CD8-positive, alpha-beta memory T cell (primary cell): Measurements from ENCODE around the gene GAS2L2. TPM values are rescaled to one million over a fixed set of nuclear protein-coding genes. Genes with fewer than 3 reads are reported as not detected.
A peak's percentile ranks its signal among the peaks of the same experiment; 100 is the strongest.

Experiments
- CTCF ChIA-PET: fragments of 350-600 bp; sonication (Branson Sonifier 250); formaldehyde crosslinking; loops from one replicate; lab custom pipeline; 2021; ENCODE audit warnings: antibody characterized with exemption; lab: Charles Lee
- POLR2A ChIA-PET: fragments of 350-600 bp; sonication (Branson Sonifier 250); formaldehyde crosslinking; loops from one replicate; lab custom pipeline; 2021; ENCODE audit warnings: antibody characterized with exemption; lab: Charles Lee
- DNase-seq, 5 donors: peaks; one replicate each; pipeline versions ENCODE4 v3.0.0 to v3.0.0-alpha.2; 2020 to 2022; ENCODE audit warnings: mixed read lengths in 1 of 5
- H3K27ac ChIP-seq: one replicate; pipeline ENCODE4 v1.7.0; 2013; ENCODE audit warnings: low read depth, mild to moderate bottlenecking, low read length, moderate library complexity
- H3K27me3 ChIP-seq: 2 replicates; pipeline ENCODE4 v1.7.0; 2013; ENCODE audit warnings: low read length, mild to moderate bottlenecking; ENCODE audit not compliant: insufficient read depth, poor library complexity, severe bottlenecking
- H3K36me3 ChIP-seq: 2 replicates; pipeline ENCODE4 v1.7.0; 2013; ENCODE audit warnings: mild to moderate bottlenecking, low read length, moderate library complexity; ENCODE audit not compliant: insufficient read depth
- H3K4me1 ChIP-seq: 2 replicates; pipeline ENCODE4 v1.7.0; 2013; ENCODE audit warnings: mild to moderate bottlenecking, low read length, moderate library complexity; ENCODE audit not compliant: insufficient read depth
- H3K4me3 ChIP-seq: 2 replicates; pipeline ENCODE4 v1.7.0; 2013; ENCODE audit warnings: mild to moderate bottlenecking, low read length
- H3K9me3 ChIP-seq: 2 replicates; pipeline ENCODE4 v1.7.0; 2013; ENCODE audit warnings: mild to moderate bottlenecking, low read length
- H3K27ac Mint-ChIP-seq, 8 donors: one replicate each; pipeline ENCODE4 v1.8.0; 2020 to 2021; ENCODE audit warnings: mixed read lengths in 8 of 8, mild to moderate bottlenecking in 6 of 8, inconsistent platforms in 3 of 8, moderate library complexity in 3 of 8
- H3K27me3 Mint-ChIP-seq, 2 donors: one replicate each; pipeline ENCODE4 v1.8.0; 2020 to 2021; ENCODE audit warnings: mixed read lengths in 2 of 2, mild to moderate bottlenecking in 1 of 2, moderate library complexity in 1 of 2
- H3K36me3 Mint-ChIP-seq, 3 donors: one replicate each; pipeline ENCODE4 v1.8.0; 2020 to 2021; ENCODE audit warnings: mixed read lengths in 3 of 3, inconsistent platforms in 1 of 3, mild to moderate bottlenecking in 1 of 3
- H3K4me1 Mint-ChIP-seq, 3 donors: one replicate each; pipeline ENCODE4 v1.8.0; 2020 to 2021; ENCODE audit warnings: mixed read lengths in 3 of 3, inconsistent platforms in 1 of 3, mild to moderate bottlenecking in 1 of 3
- H3K4me3 Mint-ChIP-seq, 7 donors: one replicate each; pipeline ENCODE4 v1.8.0; 2020 to 2021; ENCODE audit warnings: mixed read lengths in 7 of 7, mild to moderate bottlenecking in 6 of 7, moderate library complexity in 4 of 7, inconsistent platforms in 2 of 7
- H3K9me3 Mint-ChIP-seq, 5 donors: one replicate each; pipeline ENCODE4 v1.8.0; 2020 to 2022; ENCODE audit warnings: mixed read lengths in 5 of 5, mild to moderate bottlenecking in 3 of 5, moderate library complexity in 2 of 5, inconsistent platforms in 1 of 5
- polyA plus RNA-seq: library from polyadenylated mRNA; unstranded; fragments of 300-500 nt; fragmentation: Illumina TruSeq; gene quantifications from one replicate; pipeline ENCODE4 v1.2.3, GENCODE V29; 2021
- total RNA-seq, 2 experiments: library from RNA; stranded (reverse); gene quantifications; one replicate each; pipeline ENCODE4 v1.2.3, GENCODE V29; 2021

The GAS2L2 gene
- total and polyA plus RNA-seq, 3 experiments from 2014 or later: 0.07 TPM; not detected in 2

GRCh38 chr17:35723735-35724134, 29.3 kb downstream of the GAS2L2 start:
- Histone ChIP-seq H3K36me3 (peaks cover 27% of the 10 kb centered on the region), H3K27ac (no peak overlapping the region), H3K4me1 (no peaks in the 10 kb centered on the region), H3K9me3 (no peaks in the 10 kb centered on the region), H3K27me3 (no peaks in the 10 kb centered on the region), H3K4me3 (no peak overlapping the region)
- H3K27ac Mint-ChIP-seq: peak overlapping the region in 1 of 8 donors; percentile 51
- no peaks in the 10 kb centered on the region for H3K4me1 Mint-ChIP-seq
- no peak for DNase-seq
- H3K27me3 Mint-ChIP-seq: no peaks in the 10 kb centered on the region
- POLR2A ChIA-PET: no interaction called here
- H3K36me3 Mint-ChIP-seq: peaks cover 25 to 89% (median 32%) of the 10 kb centered on the region in 3 donors
- peaks cover 0 to 1% (median 0%) of the 10 kb centered on the region in 5 donors for H3K9me3 Mint-ChIP-seq
- CTCF ChIA-PET: no interaction called here
- H3K4me3 Mint-ChIP-seq: no peak overlapping the region

- H3K27ac Mint-ChIP-seq: no peak overlapping the region
- POLR2A ChIA-PET: no interaction called here
- CTCF ChIA-PET: no interaction called here
- peaks cover 7 to 36% (median 24%) of the 10 kb centered on the region in 3 donors for H3K36me3 Mint-ChIP-seq
- H3K4me1 Mint-ChIP-seq: no peaks in the 10 kb centered on the region
- Histone ChIP-seq H3K9me3 (no peaks in the 10 kb centered on the region), H3K36me3 (peaks cover 12% of the 10 kb centered on the region), H3K4me1 (peaks cover 14% of the 10 kb centered on the region), H3K27me3 (no peaks in the 10 kb centered on the region), H3K27ac (no peak overlapping the region), H3K4me3 (no peak overlapping the region)
- no peaks in the 10 kb centered on the region for H3K27me3 Mint-ChIP-seq
- no peak for DNase-seq
- no peaks in the 10 kb centered on the region for H3K9me3 Mint-ChIP-seq
- H3K4me3 Mint-ChIP-seq: no peak overlapping the region
Measured at GRCh38 chr17:35717475-35717874, 35.6 kb downstream of the GAS2L2 start.

- no peak overlapping the region for H3K27ac ChIP-seq
- no peaks in the 10 kb centered on the region for H3K9me3 ChIP-seq
- H3K36me3 Mint-ChIP-seq: peaks cover 7 to 33% (median 23%) of the 10 kb centered on the region in 3 donors
- no peaks in the 10 kb centered on the region for H3K9me3 Mint-ChIP-seq
- ChIA-PET POLR2A (no interaction called here), CTCF (interaction anchor here (1.0 kb wide), 1 partner anchor 21 kb away, joined by 3 read pairs; no protein-coding TSS in a partner anchor)
- DNase-seq: no peak
- no peaks in the 10 kb centered on the region for H3K27me3 Mint-ChIP-seq
- H3K36me3 ChIP-seq: peaks cover 12% of the 10 kb centered on the region
- H3K27me3 ChIP-seq: no peaks in the 10 kb centered on the region
- peaks cover 0 to 2% (median under 1%) of the 10 kb centered on the region in 3 donors for H3K4me1 Mint-ChIP-seq
- no peak overlapping the region for H3K4me3 ChIP-seq
- peaks cover 18% of the 10 kb centered on the region for H3K4me1 ChIP-seq
- H3K4me3 Mint-ChIP-seq: no peak overlapping the region
- no peak overlapping the region for H3K27ac Mint-ChIP-seq
Measured at GRCh38 chr17:35716897-35717465, 36.1 kb downstream of the GAS2L2 start.

GRCh38 chr17:35716173-35716572, 36.9 kb downstream of the GAS2L2 start:
- no peak for DNase-seq
- H3K36me3 ChIP-seq: peaks cover 12% of the 10 kb centered on the region
- peaks cover 7 to 34% (median 25%) of the 10 kb centered on the region in 3 donors for H3K36me3 Mint-ChIP-seq
- H3K4me3 Mint-ChIP-seq: no peak overlapping the region
- peaks cover 0 to 4% (median 1%) of the 10 kb centered on the region in 3 donors for H3K4me1 Mint-ChIP-seq
- H3K9me3 Mint-ChIP-seq: no peaks in the 10 kb centered on the region
- no peak overlapping the region for H3K4me3 ChIP-seq
- CTCF ChIA-PET: interaction anchor here (1.0 kb wide), 1 partner anchor 20 kb away, joined by 3 read pairs; no protein-coding TSS in a partner anchor
- no peaks in the 10 kb centered on the region for H3K27me3 ChIP-seq
- POLR2A ChIA-PET: no interaction called here
- no peaks in the 10 kb centered on the region for H3K27me3 Mint-ChIP-seq
- H3K27ac ChIP-seq: no peak overlapping the region
- peaks cover 19% of the 10 kb centered on the region for H3K4me1 ChIP-seq
- H3K27ac Mint-ChIP-seq: no peak overlapping the region
- H3K9me3 ChIP-seq: no peaks in the 10 kb centered on the region

- H3K4me3 ChIP-seq: no peak overlapping the region
- POLR2A ChIA-PET: no interaction called here
- no peaks in the 10 kb centered on the region for H3K27me3 Mint-ChIP-seq
- no peak overlapping the region for H3K27ac ChIP-seq
- peaks cover 20% of the 10 kb centered on the region for H3K36me3 ChIP-seq
- H3K4me1 Mint-ChIP-seq: peaks cover 0 to 7% (median 1%) of the 10 kb centered on the region in 3 donors
- H3K4me1 ChIP-seq: peaks cover 19% of the 10 kb centered on the region
- H3K27ac Mint-ChIP-seq: no peak overlapping the region
- no peaks in the 10 kb centered on the region for H3K9me3 ChIP-seq
- no peak overlapping the region for H3K4me3 Mint-ChIP-seq
- DNase-seq: no peak
- no peaks in the 10 kb centered on the region for H3K27me3 ChIP-seq
- CTCF ChIA-PET: no interaction called here
- peaks cover 7 to 35% (median 28%) of the 10 kb centered on the region in 3 donors for H3K36me3 Mint-ChIP-seq
- no peaks in the 10 kb centered on the region for H3K9me3 Mint-ChIP-seq
Measured at GRCh38 chr17:35715416-35715815, 37.6 kb downstream of the GAS2L2 start.

GRCh38 chr17:35714988-35715387, 38.1 kb downstream of the GAS2L2 start:
- Mint-ChIP-seq H3K9me3 (no peaks in the 10 kb centered on the region), H3K36me3 (peaks cover 5 to 36% (median 28%) of the 10 kb centered on the region in 3 donors), H3K27ac (no peak overlapping the region), H3K27me3 (no peaks in the 10 kb centered on the region), H3K4me1 (peaks cover 0 to 7% (median 1%) of the 10 kb centered on the region in 3 donors), H3K4me3 (no peak overlapping the region)
- no peak overlapping the region for H3K4me3 ChIP-seq
- CTCF ChIA-PET: no interaction called here
- H3K36me3 ChIP-seq: peaks cover 23% of the 10 kb centered on the region
- DNase-seq: no peak
- peaks cover 19% of the 10 kb centered on the region for H3K4me1 ChIP-seq
- no peaks in the 10 kb centered on the region for H3K27me3 ChIP-seq
- H3K27ac ChIP-seq: no peak overlapping the region
- POLR2A ChIA-PET: no interaction called here
- H3K9me3 ChIP-seq: no peaks in the 10 kb centered on the region

- H3K27ac ChIP-seq: no peak overlapping the region
- H3K27me3 ChIP-seq: no peaks in the 10 kb centered on the region
- Mint-ChIP-seq H3K27ac (no peak overlapping the region), H3K4me3 (no peak overlapping the region), H3K4me1 (peaks cover 7 to 14% (median 7%) of the 10 kb centered on the region in 3 donors), H3K9me3 (no peaks in the 10 kb centered on the region), H3K27me3 (no peaks in the 10 kb centered on the region), H3K36me3 (peaks cover 3 to 37% (median 30%) of the 10 kb centered on the region in 3 donors)
- POLR2A ChIA-PET: no interaction called here
- CTCF ChIA-PET: interaction anchor here (1.1 to 1.3 kb wide), 2 partner anchors 50 to 95 kb away, joined by 3 to 4 read pairs; no protein-coding TSS in a partner anchor
- peaks cover 23% of the 10 kb centered on the region for H3K36me3 ChIP-seq
- H3K4me3 ChIP-seq: no peak overlapping the region
- no peak for DNase-seq
- H3K4me1 ChIP-seq: peaks cover 26% of the 10 kb centered on the region
- no peaks in the 10 kb centered on the region for H3K9me3 ChIP-seq
Measured at GRCh38 chr17:35713069-35713728, 39.8 kb downstream of the GAS2L2 start.

- Mint-ChIP-seq H3K36me3 (peaks cover 0 to 50% (median 22%) of the 10 kb centered on the region in 3 donors), H3K9me3 (no peaks in the 10 kb centered on the region), H3K4me1 (peaks cover 13 to 22% (median 19%) of the 10 kb centered on the region in 3 donors), H3K27me3 (no peaks in the 10 kb centered on the region), H3K4me3 (no peak overlapping the region), H3K27ac (peak overlapping the region in 2 of 8 donors; percentile 3 to 14)
- no peaks in the 10 kb centered on the region for H3K27me3 ChIP-seq
- no peak for DNase-seq
- peaks cover 26% of the 10 kb centered on the region for H3K4me1 ChIP-seq
- no peak overlapping the region for H3K4me3 ChIP-seq
- ChIA-PET CTCF (interaction anchor here (1.7 kb wide), 1 partner anchor 36 kb away, joined by 4 read pairs; no protein-coding TSS in a partner anchor), POLR2A (no interaction called here)
- no peak overlapping the region for H3K27ac ChIP-seq
- no peaks in the 10 kb centered on the region for H3K9me3 ChIP-seq
- peaks cover 15% of the 10 kb centered on the region for H3K36me3 ChIP-seq
Measured at GRCh38 chr17:35710950-35711349, 42.1 kb downstream of the GAS2L2 start.
